Activated CD8-positive, alpha-beta memory T cell treated with anti-CD3 and anti-CD28 coated beads, Interleukin-2, amount 50 U/mL, for 48 hours (primary cell): Measurements from ENCODE around the gene HACE1.

Experiments used
- DNase-seq: peaks from one replicate; pipeline ENCODE4 v3.0.0-alpha.2; 2020

HACE1 gene

DNA sequence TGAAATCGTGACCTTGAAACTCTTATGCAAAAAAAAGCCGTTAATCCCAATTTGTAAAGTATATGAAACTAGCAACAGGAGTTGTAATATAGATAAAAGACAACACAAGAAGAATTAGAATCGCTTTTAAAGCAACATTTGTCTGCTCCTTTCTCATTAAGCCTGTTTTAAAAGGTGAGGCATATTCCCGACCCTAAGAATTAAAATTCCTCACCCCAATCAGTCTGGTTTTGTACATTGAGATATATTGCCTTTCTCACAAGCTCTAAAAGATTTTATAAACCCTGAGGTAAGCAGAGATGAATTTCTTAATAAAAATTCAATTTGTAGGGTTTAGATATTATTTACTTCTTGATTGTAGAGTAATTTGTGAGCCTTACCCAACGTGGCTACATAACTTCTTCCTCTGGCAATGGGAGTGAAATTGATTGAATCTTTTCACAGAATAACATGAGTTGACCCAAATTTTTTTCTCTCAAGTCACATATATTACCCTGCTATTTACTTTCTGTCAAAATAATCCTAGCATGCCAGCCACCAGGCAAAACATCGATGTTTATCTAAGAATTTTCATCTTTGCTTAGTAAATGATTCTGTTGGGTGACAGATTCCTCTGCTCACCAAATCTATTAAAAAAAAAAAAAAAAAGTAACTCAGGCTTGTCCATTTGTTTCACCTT lies 173.7 kb downstream of the HACE1 start:
- no peak for DNase-seq

DNA sequence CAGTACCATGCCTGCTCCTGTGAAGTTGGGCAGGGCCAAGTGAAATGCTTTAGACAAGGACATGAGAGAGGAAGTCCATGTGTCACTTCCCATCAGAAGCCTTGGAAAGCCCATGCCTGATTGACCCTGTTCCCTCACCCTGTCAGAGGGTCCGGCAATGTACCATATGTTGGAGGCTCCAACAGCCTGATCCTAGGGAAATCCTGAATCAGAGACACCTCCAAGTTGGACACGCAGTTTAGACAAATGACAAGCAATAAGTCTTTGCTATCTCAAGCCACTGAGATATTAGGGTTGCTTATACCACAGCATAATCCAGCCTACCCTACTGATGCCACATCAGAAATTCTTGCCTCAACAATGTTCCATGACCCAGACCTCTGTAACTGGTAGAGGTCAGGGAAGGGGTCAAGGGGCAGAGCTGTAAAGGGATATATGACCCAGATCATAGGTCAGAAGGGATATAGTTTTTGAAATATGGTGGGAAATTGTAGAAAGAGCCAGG lies 174.8 kb downstream of the HACE1 start:
- no peak for DNase-seq

DNA sequence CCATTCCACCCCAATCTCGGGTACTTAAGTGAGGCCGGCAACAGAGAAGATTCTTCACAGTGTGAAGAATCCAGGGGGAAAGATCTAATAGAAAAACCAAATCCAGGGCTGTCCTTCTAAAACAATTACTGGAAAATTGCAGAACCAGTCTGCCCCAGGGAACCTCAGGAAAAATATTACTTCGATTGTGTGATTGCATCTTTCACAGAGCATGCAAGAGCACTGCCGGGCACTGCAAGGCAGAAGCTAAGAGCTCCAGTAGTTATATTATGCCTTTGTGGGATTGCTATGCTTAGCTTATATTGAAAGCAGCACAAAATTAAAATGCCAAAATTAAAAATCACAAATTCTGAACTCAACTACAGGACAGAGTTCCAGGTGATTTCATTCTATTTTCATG lies 175.9 kb downstream of the HACE1 start:
- no peak for DNase-seq

DNA sequence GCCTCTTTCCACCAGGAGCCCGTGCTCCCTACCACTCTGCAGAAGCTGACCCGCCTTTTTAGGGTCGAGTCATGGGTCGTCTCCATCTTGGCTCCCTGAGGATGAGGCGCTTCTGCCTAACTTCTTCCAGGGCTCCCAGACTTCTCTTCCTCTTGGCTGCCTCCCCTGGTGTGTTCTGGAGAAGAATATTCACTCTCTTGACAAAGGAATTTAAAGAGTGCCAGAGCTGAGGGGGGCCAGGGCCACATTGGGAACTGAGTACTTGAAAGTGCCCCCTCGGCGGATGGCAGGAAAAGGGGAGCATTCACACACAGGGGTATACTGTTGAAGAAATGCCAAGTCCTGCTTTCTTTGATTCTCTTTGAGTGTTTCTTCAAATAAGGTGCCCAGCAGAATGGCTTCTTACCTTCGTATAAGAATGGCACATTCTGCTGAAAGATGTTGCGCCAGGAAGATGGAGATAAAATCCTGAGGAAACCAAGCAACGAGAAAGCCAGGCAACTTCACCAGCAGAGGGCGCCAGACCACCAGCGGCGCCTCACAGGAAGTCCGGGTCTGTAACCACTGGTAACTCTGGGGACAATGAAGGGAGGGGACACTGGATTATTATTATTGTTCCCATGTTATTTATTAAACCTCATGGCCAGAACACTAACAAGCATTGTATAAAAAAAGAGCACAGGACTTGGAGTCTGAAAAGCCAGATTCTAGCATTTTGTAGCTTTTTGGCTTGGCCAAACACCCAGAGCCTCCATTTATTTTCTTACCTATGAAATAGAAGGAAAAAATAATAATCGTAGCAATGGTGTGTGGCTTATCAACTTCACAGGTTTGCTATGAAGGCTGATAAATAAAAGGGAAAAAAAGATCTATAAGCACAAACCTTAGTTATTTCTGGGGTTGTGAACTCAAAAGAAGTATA lies 176.7 kb downstream of the HACE1 start:
- peak; percentile 93 for DNase-seq

DNA sequence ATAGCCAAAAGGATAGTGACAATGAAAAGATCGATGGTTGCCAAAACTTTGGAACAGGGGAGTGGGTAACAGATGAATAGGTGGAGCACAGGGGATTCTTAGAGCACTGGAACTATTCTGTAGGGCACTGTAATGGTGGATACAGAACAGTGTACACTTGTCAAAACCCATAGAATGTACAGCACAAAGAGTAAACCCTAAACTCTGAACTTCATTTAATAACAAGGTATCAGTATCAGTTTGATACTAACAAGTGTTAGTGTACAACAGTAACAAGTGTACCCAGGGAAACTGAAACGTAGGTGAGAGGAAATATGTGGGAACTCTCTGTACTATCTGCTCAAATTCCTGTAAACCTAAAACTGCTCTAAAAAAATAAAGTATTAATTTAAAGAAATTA lies 179.2 kb downstream of the HACE1 start:
- no peak for DNase-seq

DNA sequence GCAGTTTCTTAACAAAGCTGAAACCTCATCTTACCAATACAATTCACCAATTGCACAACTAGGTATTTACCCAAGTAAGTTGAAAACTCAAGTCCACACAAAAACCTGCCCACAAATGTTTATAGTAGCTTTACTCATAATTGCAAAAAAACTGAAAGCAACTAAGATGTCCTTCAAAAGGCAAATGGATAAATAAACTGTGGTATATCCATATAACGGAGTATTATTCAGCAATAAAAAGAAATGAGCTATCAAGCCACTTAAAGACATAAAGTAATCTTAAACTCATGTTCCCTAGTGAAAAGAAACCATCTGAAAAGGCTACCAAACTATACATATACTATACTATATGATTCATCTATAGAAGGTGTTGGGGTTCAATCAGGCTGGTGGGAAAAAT lies 179.7 kb downstream of the HACE1 start:
- DNase-seq, result no peak
